GM21737 (cell line): Measurements from ENCODE around the gene SLC4A5.

Experiments
- ATAC-seq: cut with Tn5 transposase; IDR thresholded peaks from one replicate; pipeline ENCODE4 v1.9.1; 2021; ENCODE audit warnings: mild to moderate bottlenecking, moderate library complexity; ENCODE audit not compliant: unreplicated experiment

The SLC4A5 gene

DNA sequence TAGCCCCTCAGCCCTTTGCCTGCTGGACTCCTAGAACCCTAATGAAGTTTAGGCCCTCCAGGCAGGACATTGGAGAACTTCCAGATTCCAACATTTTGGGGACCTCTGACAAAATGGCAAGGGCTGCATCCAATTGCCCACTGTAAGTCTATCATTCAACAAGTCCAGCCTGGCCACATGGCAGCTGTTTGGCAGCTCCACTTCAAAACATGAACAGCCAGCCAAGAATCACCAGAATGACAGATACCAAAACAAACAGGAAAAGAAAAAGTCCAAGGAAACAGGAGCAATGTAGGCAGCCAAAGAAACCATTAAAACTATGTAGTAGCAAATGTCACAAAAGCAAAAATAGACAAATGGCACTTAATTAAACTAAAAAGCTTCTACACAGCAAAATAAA, 25.5 kb downstream of the SLC4A5 start:
- ATAC-seq = no peak

DNA sequence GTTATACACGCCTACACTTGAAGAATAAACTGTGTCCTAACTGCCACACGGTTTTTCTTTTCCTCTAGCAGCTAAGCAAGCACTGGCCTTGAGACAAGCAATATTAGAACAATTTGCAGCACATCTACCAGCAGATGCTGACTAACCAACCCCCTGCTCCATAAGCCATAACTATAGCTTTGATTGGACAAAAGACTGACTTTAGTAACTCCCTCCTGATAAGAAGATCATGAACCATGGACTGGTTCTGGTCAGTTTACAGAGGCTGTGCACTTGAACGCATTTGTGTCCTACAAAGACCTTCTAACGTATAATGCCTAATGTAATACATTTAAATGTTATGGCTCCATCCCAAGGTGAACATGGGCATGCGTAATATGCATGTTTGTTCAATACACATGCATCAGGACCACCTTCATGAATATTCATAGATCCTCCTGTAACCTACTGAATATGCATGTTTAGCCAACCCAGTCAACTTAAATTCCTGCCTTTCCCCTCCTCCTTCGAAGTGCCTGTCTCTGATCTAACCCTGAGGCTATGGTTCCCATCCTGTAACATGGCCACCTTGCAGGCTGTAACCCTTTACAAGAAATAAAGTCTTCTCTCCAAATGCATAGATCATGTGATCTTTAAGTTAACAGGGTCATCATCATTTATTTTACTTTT, 26.5 kb downstream of the SLC4A5 start:
- no peak for ATAC-seq

GRCh38 chr2:74314107-74314506, 29.1 kb downstream of the SLC4A5 start:
- no peak for ATAC-seq

- ATAC-seq = no peak
Observed at GRCh38 chr2:74313497-74313896, 29.7 kb downstream of the SLC4A5 start.

- ATAC-seq = no peak
Observed at GRCh38 chr2:74312913-74313312, 30.3 kb downstream of the SLC4A5 start.

DNA sequence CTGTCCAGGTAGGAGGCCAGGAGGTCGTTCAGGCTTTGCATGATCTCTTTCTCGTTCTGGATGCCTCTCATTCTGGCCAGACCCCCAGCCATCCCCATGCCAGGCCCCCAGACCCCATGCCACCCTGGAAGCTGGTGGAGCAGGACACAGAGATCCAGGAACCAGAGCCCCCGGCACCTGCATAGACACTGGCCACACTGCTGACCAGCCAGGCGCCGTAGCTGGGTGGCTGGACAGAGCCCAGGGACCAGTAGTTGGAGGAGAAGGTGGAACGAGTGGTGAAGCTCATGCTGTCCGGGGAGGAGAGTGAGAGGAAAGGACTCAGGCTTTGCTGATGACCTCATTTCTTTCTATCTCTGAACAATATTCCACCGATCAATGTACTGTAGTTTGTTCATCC, 35.5 kb downstream of the SLC4A5 start:
- ATAC-seq = no peak

- ATAC-seq = no peak
Observed at GRCh38 chr2:74304332-74305148, 38.7 kb downstream of the SLC4A5 start.

DNA sequence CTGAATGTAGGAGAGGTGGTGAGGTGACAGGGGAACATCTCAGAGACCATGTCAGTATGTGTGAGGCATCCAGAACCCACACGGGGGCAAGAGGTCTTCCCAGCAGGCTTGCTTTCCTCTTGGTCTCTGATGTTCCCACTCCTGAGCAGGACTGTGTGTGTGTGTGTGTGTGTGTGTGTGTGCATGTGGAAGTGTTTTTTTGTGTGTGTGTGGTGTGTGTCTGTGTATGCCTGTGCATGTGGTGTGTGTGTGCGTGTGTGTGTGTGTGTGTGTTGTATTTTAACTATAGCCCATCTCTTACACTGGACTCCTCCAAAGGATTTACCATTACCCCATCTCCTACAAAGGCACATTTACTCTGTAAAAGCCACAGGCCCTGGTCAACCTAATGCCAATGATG, 40.4 kb downstream of the SLC4A5 start:
- ATAC-seq = no peak

- ATAC-seq = no peak
Observed at GRCh38 chr2:74301262-74301661, 42.0 kb downstream of the SLC4A5 start.

GRCh38 chr2:74300506-74300905, 42.7 kb downstream of the SLC4A5 start:
- no peak for ATAC-seq

GRCh38 chr2:74297950-74298349, 45.3 kb downstream of the SLC4A5 start:
- no peak for ATAC-seq

DNA sequence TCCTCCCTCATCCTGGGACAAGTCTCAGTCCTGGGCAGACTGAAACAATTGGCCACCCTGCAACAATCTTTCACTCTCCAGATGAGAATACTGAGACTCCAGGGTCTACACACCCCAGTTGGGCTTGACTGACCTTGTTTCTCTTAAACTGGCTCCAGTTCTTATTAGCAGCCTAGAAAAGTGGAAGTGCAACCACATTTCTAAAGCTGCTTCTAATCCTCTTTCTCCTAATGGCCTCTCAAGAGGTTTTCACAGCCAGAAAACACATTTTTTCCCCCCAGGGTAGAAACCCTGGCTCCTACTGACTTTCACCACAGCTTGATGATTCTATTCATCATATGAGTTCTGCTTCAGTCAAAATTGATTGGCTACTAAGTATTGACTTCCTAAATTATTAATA, 45.8 kb downstream of the SLC4A5 start:
- no peak for ATAC-seq

DNA sequence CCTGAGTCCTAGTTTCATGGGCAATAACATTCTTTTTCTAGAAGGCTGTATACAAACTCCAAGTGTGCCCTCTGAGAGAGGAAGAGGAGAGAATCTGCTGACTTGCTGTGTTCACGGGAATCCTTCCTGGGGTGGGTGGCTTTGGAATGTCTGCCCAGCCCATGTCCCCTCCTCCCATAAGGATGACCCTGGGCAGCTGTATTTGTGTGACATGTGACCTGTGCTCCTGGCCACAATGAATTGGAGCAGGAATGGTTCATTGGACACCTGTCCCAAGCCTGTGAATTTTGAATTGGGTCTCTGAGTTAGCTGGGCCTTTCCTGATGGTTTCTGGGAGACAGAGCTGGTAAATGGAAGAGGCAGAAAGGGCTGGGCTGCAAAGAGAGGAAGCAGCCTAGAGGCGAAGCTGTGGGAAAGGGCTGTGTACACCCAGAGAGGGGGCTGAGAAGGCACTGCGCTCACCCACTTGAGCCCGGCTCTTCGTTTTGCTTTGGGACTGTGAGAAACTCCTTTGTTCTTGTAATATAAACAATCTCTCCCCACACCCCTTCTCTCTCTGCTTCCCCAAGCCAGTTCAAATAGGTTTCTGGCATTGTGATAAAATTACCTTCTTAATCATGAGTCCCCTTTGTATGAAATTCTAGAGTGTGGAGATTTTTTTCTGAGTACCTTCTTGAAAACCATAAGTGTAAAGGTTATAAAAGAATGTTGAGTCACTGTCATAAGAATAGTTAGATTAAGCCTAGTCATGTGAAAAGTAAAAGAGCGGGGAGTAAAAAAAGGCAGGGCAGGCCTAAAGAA, 49.8 kb downstream of the SLC4A5 start:
- ATAC-seq = no peak

GRCh38 chr2:74292751-74293150, 50.5 kb downstream of the SLC4A5 start:
- ATAC-seq = no peak

GRCh38 chr2:74291886-74292621, 51.2 kb downstream of the SLC4A5 start:
- ATAC-seq = no peak

GRCh38 chr2:74291218-74291544, 52.0 kb downstream of the SLC4A5 start:
- ATAC-seq = no peak

DNA sequence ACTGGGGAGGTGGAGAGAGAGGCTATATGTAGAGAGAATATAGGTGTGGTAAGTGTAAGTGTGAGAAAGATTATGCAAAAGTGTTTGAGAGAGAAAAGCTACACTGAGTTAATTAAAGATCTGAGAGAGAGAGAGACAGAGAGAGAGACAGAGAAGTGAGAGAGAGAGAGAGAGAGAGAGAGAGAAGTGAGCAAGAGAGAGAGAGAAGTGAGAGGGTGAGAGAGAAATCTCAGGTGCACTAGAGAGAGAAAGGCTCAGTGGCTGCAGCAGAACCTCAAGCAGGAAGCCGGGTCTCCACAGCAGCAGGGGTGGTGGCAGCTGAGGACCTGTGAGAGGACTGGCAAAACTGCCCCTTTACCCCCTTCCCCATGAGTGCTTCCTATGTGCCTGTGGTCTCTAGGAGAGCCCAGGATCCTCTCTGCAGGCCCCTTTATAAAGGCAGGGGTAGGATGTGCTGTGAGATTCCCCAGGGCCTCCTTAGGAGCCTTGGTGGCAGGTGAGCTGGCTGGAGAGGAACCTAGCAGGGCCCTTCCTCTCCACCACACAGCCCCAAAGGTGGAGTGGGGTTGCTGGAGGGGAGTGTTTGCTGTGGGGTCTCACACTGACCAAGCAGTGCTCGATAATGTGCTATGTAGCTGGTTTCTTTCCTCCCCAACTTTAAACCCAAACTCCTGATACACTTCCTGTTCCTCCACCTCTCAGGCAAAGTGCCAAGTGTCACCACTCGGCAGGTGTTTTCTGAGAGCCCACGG, 52.6 kb downstream of the SLC4A5 start:
- ATAC-seq = peak; percentile 41

DNA sequence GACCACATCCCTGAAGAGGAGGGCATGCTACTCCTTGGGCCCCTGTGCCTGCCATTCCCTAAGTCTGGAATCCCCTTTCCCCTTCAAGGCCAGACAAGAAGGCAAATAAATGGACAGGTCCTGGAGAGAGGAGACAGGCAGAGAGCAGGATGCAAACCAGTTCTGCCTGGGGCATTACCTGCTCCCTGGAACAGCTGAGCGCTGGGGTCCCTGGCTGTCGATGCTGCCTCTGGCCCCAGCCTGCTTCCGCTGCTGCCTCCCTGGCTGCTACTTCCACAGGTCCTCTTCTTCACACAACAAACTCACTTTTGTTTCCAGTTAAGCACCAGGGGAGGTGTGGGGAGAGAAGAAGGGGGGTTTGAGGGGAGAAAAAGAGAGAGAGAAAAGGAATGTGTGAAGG, 53.1 kb downstream of the SLC4A5 start:
- ATAC-seq = no peak

DNA sequence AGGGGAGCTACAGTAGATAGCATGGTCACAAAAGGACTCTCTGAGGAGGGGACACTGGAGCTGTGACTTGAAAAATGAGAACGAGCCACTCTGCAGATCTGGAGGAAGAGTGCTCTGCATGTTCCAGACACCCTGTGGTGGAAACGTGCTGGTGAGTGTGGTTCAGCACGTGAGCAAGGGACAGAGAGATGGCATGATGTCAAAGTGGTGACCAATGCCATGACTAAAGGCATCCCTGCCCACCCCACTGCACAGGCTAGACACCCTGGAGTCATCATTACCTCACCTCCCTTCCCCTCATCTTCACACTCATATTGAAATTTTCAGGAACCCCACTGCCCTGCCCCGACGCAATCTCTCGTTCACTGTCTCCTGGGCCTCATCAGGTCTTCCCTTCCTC, 56.5 kb downstream of the SLC4A5 start:
- no peak for ATAC-seq

DNA sequence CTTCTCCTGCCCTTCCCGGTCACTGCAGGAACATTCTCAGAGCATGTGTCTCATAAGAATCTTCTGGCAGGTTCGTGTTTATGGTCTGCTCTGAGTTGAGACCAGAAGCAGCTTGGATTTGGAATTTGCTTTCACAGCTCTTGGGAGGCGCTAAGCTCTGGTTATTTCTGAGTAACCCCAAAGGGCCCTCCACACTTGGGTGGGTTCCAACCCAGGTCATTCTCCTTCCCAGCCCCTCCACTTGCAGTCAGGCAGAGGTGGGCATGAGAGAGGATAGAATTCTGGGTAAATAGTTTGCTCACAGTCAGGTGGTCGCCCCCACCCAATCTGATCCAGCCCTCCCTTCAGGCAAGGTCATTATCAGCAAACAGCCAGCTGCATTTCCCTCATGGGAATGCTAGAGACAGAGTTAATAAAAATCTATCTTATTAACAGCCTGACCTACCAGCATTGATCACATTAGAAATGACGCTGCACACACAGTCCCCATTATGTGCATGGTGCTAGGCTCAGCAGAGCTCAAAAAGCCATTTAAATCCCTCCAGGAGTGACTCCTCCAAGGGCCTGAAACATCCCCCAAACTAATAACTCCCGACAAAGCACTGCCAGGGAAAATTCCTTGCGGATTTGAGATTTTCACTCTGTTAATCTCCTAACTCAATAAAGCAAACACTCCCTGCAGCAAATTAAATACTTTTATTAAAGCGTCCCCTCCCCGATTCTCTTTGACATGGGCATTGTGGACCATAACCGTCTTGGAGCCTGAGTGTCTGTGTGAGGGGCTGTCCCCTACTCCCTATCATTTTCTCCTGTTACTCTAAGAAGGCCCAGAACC, 61.9 kb downstream of the SLC4A5 start:
- no peak for ATAC-seq
